ENCODE data around the gene GPM6B. TPM values are rescaled to one million over a fixed set of nuclear protein-coding genes. Genes with fewer than 3 reads are reported as not detected.

GPM6B gene
- total RNA-seq, 4 donors from 2014 or later, result 44.0 to 82.4 (median 56.1) TPM

- 63 to 80% methylated on average over 3 to 5 of the region's 8 CpGs for WGBS, 2 donors (ENCODE audit: low coverage in 1 of 2)
- no peak overlapping the region for H3K27ac ChIP-seq
- H3K4me1 ChIP-seq, result peaks cover 0 to 10% (median 0%) of the 10 kb centered on the region in 3 donors
- H3K27me3 ChIP-seq, result no peaks in the 10 kb centered on the region
- no peak overlapping the region for H3K4me3 ChIP-seq
- no peak for ATAC-seq
- no peaks in the 10 kb centered on the region for H3K9me3 ChIP-seq
- H3K36me3 ChIP-seq, result peaks cover 0 to 59% of the 10 kb centered on the region in 2 donors
- TF ChIP-seq EP300 (IDR thresholded peaks at IDR 0.05), result no peak
These were observed 57.7 kb downstream of the GPM6B start for GRCh38 chrX:13759152-13759718.

DNA sequence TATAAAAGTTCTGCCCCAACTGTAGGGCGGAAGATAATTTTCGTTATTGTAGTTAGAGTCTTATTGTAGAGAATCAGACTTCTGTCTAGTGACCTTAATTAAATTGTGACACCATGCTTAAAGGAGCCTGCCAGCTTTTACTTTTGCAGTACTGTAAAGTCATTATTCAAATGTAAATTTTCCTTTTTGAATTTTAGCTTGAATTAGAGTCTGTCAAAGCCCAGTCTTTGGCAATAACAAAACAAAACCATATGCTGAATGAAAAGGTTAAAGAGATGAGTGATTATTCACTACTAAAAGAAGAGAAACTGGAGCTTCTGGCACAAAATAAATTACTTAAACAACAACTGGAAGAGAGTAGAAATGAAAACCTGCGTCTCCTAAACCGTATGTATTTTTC, 60.5 kb downstream of the GPM6B start:
- TF ChIP-seq POLR2A (IDR thresholded peaks at IDR 0.05) (no peak), EP300 (IDR thresholded peaks at IDR 0.05) (no peak), POLR2AphosphoS5 (IDR thresholded peaks at IDR 0.05) (no peak)
- TF ChIP-seq, protein P1, sequence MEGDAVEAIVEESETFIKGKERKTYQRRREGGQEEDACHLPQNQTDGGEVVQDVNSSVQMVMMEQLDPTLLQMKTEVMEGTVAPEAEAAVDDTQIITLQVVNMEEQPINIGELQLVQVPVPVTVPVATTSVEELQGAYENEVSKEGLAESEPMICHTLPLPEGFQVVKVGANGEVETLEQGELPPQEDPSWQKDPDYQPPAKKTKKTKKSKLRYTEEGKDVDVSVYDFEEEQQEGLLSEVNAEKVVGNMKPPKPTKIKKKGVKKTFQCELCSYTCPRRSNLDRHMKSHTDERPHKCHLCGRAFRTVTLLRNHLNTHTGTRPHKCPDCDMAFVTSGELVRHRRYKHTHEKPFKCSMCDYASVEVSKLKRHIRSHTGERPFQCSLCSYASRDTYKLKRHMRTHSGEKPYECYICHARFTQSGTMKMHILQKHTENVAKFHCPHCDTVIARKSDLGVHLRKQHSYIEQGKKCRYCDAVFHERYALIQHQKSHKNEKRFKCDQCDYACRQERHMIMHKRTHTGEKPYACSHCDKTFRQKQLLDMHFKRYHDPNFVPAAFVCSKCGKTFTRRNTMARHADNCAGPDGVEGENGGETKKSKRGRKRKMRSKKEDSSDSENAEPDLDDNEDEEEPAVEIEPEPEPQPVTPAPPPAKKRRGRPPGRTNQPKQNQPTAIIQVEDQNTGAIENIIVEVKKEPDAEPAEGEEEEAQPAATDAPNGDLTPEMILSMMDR (IDR thresholded peaks at IDR 0.05), result no peak
- no peak for ATAC-seq
- Histone ChIP-seq H3K9me3 (no peaks in the 10 kb centered on the region), H3K27ac (no peak overlapping the region), H3K4me3 (no peak overlapping the region), H3K36me3 (peaks cover 0 to 57% of the 10 kb centered on the region in 2 donors), H3K27me3 (no peaks in the 10 kb centered on the region), H3K4me1 (peaks cover 0 to 2% (median 0%) of the 10 kb centered on the region in 3 donors)
- WGBS, 2 donors (ENCODE audit: low coverage in 1 of 2), result 81 to 96% methylated on average over 3 to 4 of the region's 4 CpGs

- Histone ChIP-seq H3K9me3 (no peaks in the 10 kb centered on the region), H3K27ac (no peak overlapping the region), H3K4me3 (no peak overlapping the region), H3K4me1 (no peaks in the 10 kb centered on the region), H3K27me3 (no peaks in the 10 kb centered on the region), H3K36me3 (peaks cover 0 to 53% of the 10 kb centered on the region in 2 donors)
- no peak for TF ChIP-seq POLR2A (IDR thresholded peaks at IDR 0.05)
- no peak for TF ChIP-seq EP300 (IDR thresholded peaks at IDR 0.05)
- no peak for TF ChIP-seq POLR2AphosphoS5 (IDR thresholded peaks at IDR 0.05)
- TF ChIP-seq, protein P1 (IDR thresholded peaks at IDR 0.05), result no peak
- 67% methylated on average over 1 of the region's 1 CpG; no CpG with 5 or more reads in 1 of the 2 donors for WGBS, 2 donors (ENCODE audit: low coverage in 1 of 2)
- no peak for ATAC-seq
These were observed 61.6 kb downstream of the GPM6B start for GRCh38 chrX:13755254-13755653.

- no peak for ATAC-seq
- no peak for TF ChIP-seq POLR2AphosphoS5 (IDR thresholded peaks at IDR 0.05)
- no peak for TF ChIP-seq POLR2A (IDR thresholded peaks at IDR 0.05)
- TF ChIP-seq, protein P1 (IDR thresholded peaks at IDR 0.05), result no peak
- no peak for TF ChIP-seq EP300 (IDR thresholded peaks at IDR 0.05)
- Histone ChIP-seq H3K9me3 (no peaks in the 10 kb centered on the region), H3K36me3 (peaks cover 0 to 48% of the 10 kb centered on the region in 2 donors), H3K4me1 (no peaks in the 10 kb centered on the region), H3K27ac (no peak overlapping the region), H3K27me3 (no peaks in the 10 kb centered on the region), H3K4me3 (no peak overlapping the region)
- no CpG with 5 or more reads among the region's 1 CpG for WGBS, 2 donors (ENCODE audit: low coverage in 1 of 2)
These were observed 62.1 kb downstream of the GPM6B start for GRCh38 chrX:13754765-13755164.

DNA sequence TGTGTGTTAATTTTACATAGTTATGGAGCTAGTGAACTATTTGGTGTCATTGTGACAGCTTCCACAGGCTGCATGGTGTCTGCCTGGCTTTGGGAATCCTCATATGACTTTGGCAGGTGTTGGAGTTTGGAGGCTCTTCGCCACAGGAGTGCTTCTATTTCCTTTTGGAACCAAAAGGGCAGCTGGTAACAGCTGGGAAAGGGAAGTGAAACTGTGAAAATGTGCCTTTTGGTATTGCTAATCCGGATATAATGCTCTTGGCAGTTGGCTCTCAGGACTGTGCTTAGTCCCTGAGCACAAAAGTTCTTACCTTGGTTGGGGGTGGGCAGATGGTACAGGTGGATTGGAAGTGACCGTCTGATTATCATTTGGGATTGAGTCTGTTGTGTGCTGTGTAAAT, 64.2 kb downstream of the GPM6B start:
- H3K27ac ChIP-seq, result no peak overlapping the region
- 60 to 84% methylated on average over 1 to 2 of the region's 3 CpGs for WGBS, 2 donors (ENCODE audit: low coverage in 1 of 2)
- ATAC-seq, result no peak

More for the DNA sequence above, 64.2 kb downstream of the GPM6B start:
- Histone ChIP-seq H3K9me3 (no peaks in the 10 kb centered on the region), H3K27me3 (no peaks in the 10 kb centered on the region), H3K36me3 (peaks cover 0 to 28% of the 10 kb centered on the region in 2 donors), H3K4me1 (no peaks in the 10 kb centered on the region), H3K4me3 (no peak overlapping the region)
- no peak for TF ChIP-seq POLR2AphosphoS5 (IDR thresholded peaks at IDR 0.05)
- TF ChIP-seq, protein P1 (IDR thresholded peaks at IDR 0.05), result no peak

Data from gastroesophageal sphincter (tissue), 4 donors.